SK-N-SH (cell line): ENCODE measurements around the gene B3GNT5.

Source experiments
- RAD21 ChIP-seq: IDR thresholded peaks from 2 replicates; pipeline ENCODE4 v1.6.1; 2012; ENCODE audit warnings: mild to moderate bottlenecking, low read length
- TAF1 ChIP-seq: IDR thresholded peaks from 2 replicates; pipeline ENCODE4 v1.6.1; 2012; ENCODE audit warnings: low read depth, mild to moderate bottlenecking, low read length, moderate library complexity, borderline replicate concordance

GRCh38 chr3:183319371-183319770, 66.3 kb downstream of the B3GNT5 start:
- no peak for TF ChIP-seq RAD21
- TF ChIP-seq TAF1: no peak
